Natural killer cell (primary cell): Measurements from ENCODE around the gene TMEM132D. TPM values are rescaled to one million over a fixed set of nuclear protein-coding genes. Genes with fewer than 3 reads are reported as not detected.
"Not testable (repeated sequence)": the region's sequence is repeated elsewhere in the genome, so short reads cannot be mapped to it uniquely, and the experiment has no call there.

Source experiments
- ATAC-seq, 3 donors: fragments of 150-1000 bp in 2 of 3; fragments of 200-7000 bp in 1 of 3; cut with Tn5 transposase; 1 replicate in 1 of 3; 2 replicates in 2 of 3; pipeline ENCODE4 v1.10.0; 2021; ENCODE audit warnings: mild to moderate bottlenecking in 2 of 3, moderate library complexity in 2 of 3
- DNase-seq, 2 donors: peaks; one replicate each; pipeline versions ENCODE4 v3.0.0 to v3.0.0-alpha.2; 2013 to 2021; ENCODE audit warnings: mixed read lengths in 1 of 2
- H3K27ac ChIP-seq: one replicate; pipeline ENCODE4 v1.5.1; 2013; ENCODE audit warnings: mild to moderate bottlenecking, low read length
- H3K27me3 ChIP-seq: one replicate; pipeline ENCODE4 v1.6.1; 2013; ENCODE audit warnings: low read length; ENCODE audit not compliant: control insufficient read depth, insufficient read depth
- H3K36me3 ChIP-seq: one replicate; pipeline ENCODE4 v1.6.1; 2013; ENCODE audit warnings: low read length; ENCODE audit not compliant: control insufficient read depth, insufficient read depth
- H3K4me1 ChIP-seq: one replicate; pipeline ENCODE4 v1.6.1; 2013; ENCODE audit warnings: low read length; ENCODE audit not compliant: control insufficient read depth, insufficient read depth
- H3K4me3 ChIP-seq: one replicate; pipeline ENCODE4 v1.5.1; 2013; ENCODE audit warnings: low read length
- H3K9me3 ChIP-seq: one replicate; pipeline ENCODE4 v1.6.1; 2013; ENCODE audit warnings: low read length; ENCODE audit not compliant: control insufficient read depth, insufficient read depth
- H3K27ac Mint-ChIP-seq, 2 donors: one replicate each; pipeline ENCODE4 v1.8.0; 2022; ENCODE audit warnings: mild to moderate bottlenecking in 2 of 2, mixed read lengths in 2 of 2, moderate library complexity in 1 of 2
- H3K27me3 Mint-ChIP-seq, 2 donors: one replicate each; pipeline ENCODE4 v1.8.0; 2022; ENCODE audit warnings: low read depth in 2 of 2, mixed read lengths in 2 of 2
- H3K36me3 Mint-ChIP-seq: one replicate; pipeline ENCODE4 v1.8.0; 2022; ENCODE audit warnings: mixed read lengths
- H3K4me1 Mint-ChIP-seq, 2 donors: one replicate each; pipeline ENCODE4 v1.8.0; 2022; ENCODE audit warnings: mixed read lengths in 2 of 2
- H3K4me3 Mint-ChIP-seq: one replicate; pipeline ENCODE4 v1.8.0; 2022; ENCODE audit warnings: mild to moderate bottlenecking, moderate library complexity, mixed read lengths
- H3K9me3 Mint-ChIP-seq, 2 donors: one replicate each; pipeline ENCODE4 v1.8.0; 2022; ENCODE audit warnings: mixed read lengths in 2 of 2
- CTCF ChIP-seq: fragments of 200-600 bp; IDR thresholded peaks from one replicate; pipeline ENCODE4 v1.8.0; 2022; ENCODE audit warnings: antibody characterized with exemption
- WGBS: methylation state at CpG from one replicate; pipeline ENCODE4 v1.1.7; 2013; ENCODE audit warnings: missing lambda C conversion rate; ENCODE audit not compliant: insufficient coverage; 5-methylcytosine and 5-hydroxymethylcytosine counted together
- intact Hi-C: fragments of 100-400 bp; cut with micrococcal nuclease; formaldehyde crosslinking; loops from one replicate; pipeline ENCODE4 v1.14.2; 2022
- total RNA-seq, 4 donors: library from RNA; stranded (reverse); fragments of 120-200 nt in 1 of 4; gene quantifications; one replicate each; pipeline versions ENCODE4 v1.2.3 to v1.2.4, GENCODE V29; 2013 to 2022

TMEM132D gene
- total RNA-seq, 3 donors from 2014 or later (not counting 1 experiment from before 2014, with no cell fraction given) = not detected

GRCh38 chr12:129551441-129551840 lies 352.4 kb downstream of the TMEM132D start:
- Mint-ChIP-seq H3K4me3 (no peak overlapping the region), H3K9me3 (peaks cover 3 to 6% of the 10 kb centered on the region in 2 donors), H3K36me3 (no peaks in the 10 kb centered on the region), H3K27ac (no peak overlapping the region), H3K27me3 (peaks cover 0 to 2% of the 10 kb centered on the region in 2 donors), H3K4me1 (peaks cover 0 to 4% of the 10 kb centered on the region in 2 donors)
- Histone ChIP-seq H3K4me1 (no peaks in the 10 kb centered on the region), H3K36me3 (no peaks in the 10 kb centered on the region), H3K9me3 (peaks cover 6% of the 10 kb centered on the region), H3K27ac (no peak overlapping the region), H3K4me3 (no peak overlapping the region), H3K27me3 (no peaks in the 10 kb centered on the region)
- ATAC-seq (no peak), DNase-seq (no peak)
- no peak for TF ChIP-seq CTCF
- WGBS = 81% methylated on average over 3 of the region's 3 CpGs
- intact Hi-C loops = no loop called here

GRCh38 chr12:129550353-129550752 lies 353.5 kb downstream of the TMEM132D start:
- Mint-ChIP-seq H3K9me3 (peaks cover 3 to 6% of the 10 kb centered on the region in 2 donors), H3K4me1 (peaks cover 0 to 4% of the 10 kb centered on the region in 2 donors), H3K36me3 (no peaks in the 10 kb centered on the region), H3K4me3 (no peak overlapping the region), H3K27ac (no peak overlapping the region), H3K27me3 (peaks cover 0 to 2% of the 10 kb centered on the region in 2 donors)
- intact Hi-C loops = no loop called here
- H3K4me3 ChIP-seq = no peak overlapping the region
- 72% methylated on average over 3 of the region's 3 CpGs for WGBS
- ATAC-seq (no peak), DNase-seq (no peak)
- no peaks in the 10 kb centered on the region for H3K27me3 ChIP-seq
- H3K9me3 ChIP-seq = peaks cover 6% of the 10 kb centered on the region
- H3K27ac ChIP-seq = no peak overlapping the region
- TF ChIP-seq CTCF = no peak
- no peaks in the 10 kb centered on the region for H3K4me1 ChIP-seq
- H3K36me3 ChIP-seq = no peaks in the 10 kb centered on the region

DNA sequence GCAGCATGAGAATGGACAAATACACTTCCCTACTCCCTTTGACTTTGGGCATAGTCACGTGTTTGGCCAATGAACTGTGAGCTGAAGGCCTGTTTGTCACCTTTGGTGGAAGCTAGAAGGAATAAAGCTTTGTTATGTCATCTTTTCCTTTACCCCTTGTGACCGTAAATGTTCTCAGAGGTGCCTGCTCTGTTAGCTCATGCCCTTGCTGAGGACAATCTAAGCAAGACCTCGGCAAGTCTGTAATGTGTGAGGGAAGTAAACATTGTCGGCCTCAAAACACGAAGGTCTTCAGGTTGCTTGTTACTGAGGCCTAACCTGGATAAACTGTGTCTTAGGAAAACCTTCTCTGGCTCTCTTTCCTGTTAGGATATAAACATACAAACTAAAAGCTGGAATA lies 354.2 kb downstream of the TMEM132D start:
- DNase-seq (no peak), ATAC-seq (no peak)
- Histone ChIP-seq H3K4me3 (no peak overlapping the region), H3K9me3 (peaks cover 6% of the 10 kb centered on the region), H3K27me3 (no peaks in the 10 kb centered on the region), H3K36me3 (no peaks in the 10 kb centered on the region), H3K4me1 (no peaks in the 10 kb centered on the region), H3K27ac (no peak overlapping the region)
- no peak for TF ChIP-seq CTCF
- no peak overlapping the region for H3K27ac Mint-ChIP-seq
- peaks cover 0 to 2% of the 10 kb centered on the region in 2 donors for H3K27me3 Mint-ChIP-seq
- intact Hi-C loops = no loop called here
- H3K9me3 Mint-ChIP-seq = peaks cover 3 to 6% of the 10 kb centered on the region in 2 donors
- H3K4me3 Mint-ChIP-seq = no peak overlapping the region
- peaks cover 0 to 4% of the 10 kb centered on the region in 2 donors for H3K4me1 Mint-ChIP-seq
- no peaks in the 10 kb centered on the region for H3K36me3 Mint-ChIP-seq
- WGBS = 83% methylated on average over 5 of the region's 5 CpGs

- H3K9me3 Mint-ChIP-seq, H3K27ac Mint-ChIP-seq, H3K27me3 Mint-ChIP-seq, H3K4me3 Mint-ChIP-seq, DNase-seq, H3K9me3 ChIP-seq, intact Hi-C loops, H3K36me3 Mint-ChIP-seq, H3K4me1 ChIP-seq, H3K36me3 ChIP-seq, H3K27ac ChIP-seq, ATAC-seq, H3K27me3 ChIP-seq, H3K4me3 ChIP-seq, H3K4me1 Mint-ChIP-seq: not testable (repeated sequence)
- WGBS = 60% methylated on average over 1 of the region's 2 CpGs
Measured at GRCh38 chr12:129549020-129549419, 354.8 kb downstream of the TMEM132D start.
